Ovary (tissue), 3 donors: ENCODE data around the gene LRMDA.

Experiments
- POLR2A ChIP-seq: fragments of 450-650 bp; IDR thresholded peaks from one replicate; pipeline ENCODE4 v1.6.1; 2017; ENCODE audit warnings: antibody characterized with exemption, mild to moderate bottlenecking, moderate library complexity
- TF ChIP-seq, protein P1 (sequence below), 3 donors: fragments of 450-650 bp in 2 of 3; fragments of 200-600 bp in 1 of 3; IDR thresholded peaks; one replicate each; pipeline versions ENCODE4 v1.5.1 to v1.8.0; 2016 to 2022; ENCODE audit warnings: antibody characterized with exemption in 3 of 3, mild to moderate bottlenecking in 1 of 3
- donor health status: DM: no; HTN: no; CAD: no.

DNA sequence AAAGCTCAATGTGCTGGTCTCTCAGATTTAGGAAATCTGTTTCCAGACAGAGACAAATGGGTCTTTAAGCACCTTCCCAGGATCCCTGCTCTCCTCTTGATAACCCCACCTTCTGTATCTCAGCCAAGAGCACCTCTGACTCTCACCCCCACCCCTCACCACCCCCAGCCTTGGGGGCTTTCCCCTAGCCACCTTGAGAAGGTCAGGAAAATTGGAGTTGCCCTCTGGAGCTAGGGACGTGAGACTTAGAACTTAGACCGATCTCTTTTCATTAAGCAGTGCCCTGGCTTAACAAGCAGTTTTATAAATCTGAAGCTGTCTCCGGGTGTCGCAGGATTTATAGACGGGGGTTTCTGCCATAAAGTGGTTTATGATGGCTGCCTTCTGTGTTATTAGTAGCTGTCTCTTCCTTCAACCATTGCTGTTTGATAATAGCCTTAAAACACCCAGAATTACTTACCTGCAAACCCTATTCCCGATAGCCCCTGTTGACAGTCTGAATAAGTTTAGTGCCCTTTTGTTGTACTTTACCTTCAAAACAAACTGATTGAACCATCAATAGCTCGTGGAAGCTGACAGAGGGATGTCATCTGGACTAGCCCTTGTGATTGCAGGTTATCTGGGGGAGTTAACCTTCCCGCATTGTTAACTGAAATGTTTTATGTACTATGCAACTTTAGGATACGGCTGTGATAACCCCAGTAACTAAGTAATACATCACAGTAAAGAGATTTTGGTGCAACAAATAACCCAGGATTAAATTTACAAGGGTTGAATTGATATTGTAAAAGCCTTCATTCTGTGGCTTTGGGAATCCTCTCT is 621.5 kb downstream of the LRMDA start:
- TF ChIP-seq, protein P1, sequence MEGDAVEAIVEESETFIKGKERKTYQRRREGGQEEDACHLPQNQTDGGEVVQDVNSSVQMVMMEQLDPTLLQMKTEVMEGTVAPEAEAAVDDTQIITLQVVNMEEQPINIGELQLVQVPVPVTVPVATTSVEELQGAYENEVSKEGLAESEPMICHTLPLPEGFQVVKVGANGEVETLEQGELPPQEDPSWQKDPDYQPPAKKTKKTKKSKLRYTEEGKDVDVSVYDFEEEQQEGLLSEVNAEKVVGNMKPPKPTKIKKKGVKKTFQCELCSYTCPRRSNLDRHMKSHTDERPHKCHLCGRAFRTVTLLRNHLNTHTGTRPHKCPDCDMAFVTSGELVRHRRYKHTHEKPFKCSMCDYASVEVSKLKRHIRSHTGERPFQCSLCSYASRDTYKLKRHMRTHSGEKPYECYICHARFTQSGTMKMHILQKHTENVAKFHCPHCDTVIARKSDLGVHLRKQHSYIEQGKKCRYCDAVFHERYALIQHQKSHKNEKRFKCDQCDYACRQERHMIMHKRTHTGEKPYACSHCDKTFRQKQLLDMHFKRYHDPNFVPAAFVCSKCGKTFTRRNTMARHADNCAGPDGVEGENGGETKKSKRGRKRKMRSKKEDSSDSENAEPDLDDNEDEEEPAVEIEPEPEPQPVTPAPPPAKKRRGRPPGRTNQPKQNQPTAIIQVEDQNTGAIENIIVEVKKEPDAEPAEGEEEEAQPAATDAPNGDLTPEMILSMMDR (IDR thresholded peaks at IDR 0.05), result no peak
- TF ChIP-seq POLR2A, result no peak
